Activated T-helper 1 cell treated with anti-CD3 and anti-CD28 coated beads, Interleukin-12 subunit alpha, Interleukin-12 subunit beta, Interleukin-2, Interleukin-4 antibody, amounts not matched to agents 30 ng/mL and 10 ng/mL and 1 ng/mL, durations not matched to agents 14 hours and 24 hours and 36 hours (primary cell): ENCODE data around the gene DSCAML1. TPM values are rescaled to one million over a fixed set of nuclear protein-coding genes. Genes with fewer than 3 reads are reported as not detected.
A peak's percentile ranks its signal among the peaks of the same experiment; 100 is the strongest.

ENCODE experiments used
- DNase-seq: peaks from one replicate; pipeline ENCODE4 v3.0.0; 2021; ENCODE audit warnings: low spot score
- H3K27ac Mint-ChIP-seq: one replicate; pipeline ENCODE4 v1.8.0; 2021; ENCODE audit warnings: mild to moderate bottlenecking, mixed read lengths
- H3K27me3 Mint-ChIP-seq: one replicate; pipeline ENCODE4 v1.8.0; 2022; ENCODE audit warnings: mild to moderate bottlenecking, moderate library complexity, mixed read lengths; ENCODE audit not compliant: insufficient read depth
- H3K36me3 Mint-ChIP-seq: one replicate; pipeline ENCODE4 v1.8.0; 2021; ENCODE audit warnings: low read depth, mixed read lengths
- H3K4me1 Mint-ChIP-seq: one replicate; pipeline ENCODE4 v1.8.0; 2021; ENCODE audit warnings: low read depth, mixed read lengths
- H3K4me3 Mint-ChIP-seq: one replicate; pipeline ENCODE4 v1.8.0; 2021; ENCODE audit warnings: mild to moderate bottlenecking, moderate library complexity, mixed read lengths
- H3K9me3 Mint-ChIP-seq: one replicate; pipeline ENCODE4 v1.8.0; 2021; ENCODE audit warnings: mixed read lengths
- intact Hi-C: fragments of 100-400 bp; cut with micrococcal nuclease; formaldehyde crosslinking; loops from one replicate; pipeline ENCODE4 v1.15.1; 2024
- total RNA-seq: library from RNA; stranded (reverse); gene quantifications from 2 replicates; pipeline ENCODE4 v1.2.3, GENCODE V29; 2022

The DSCAML1 gene
- total RNA-seq, 1 donor from 2014 or later = not detected

GRCh38 chr11:117428856-117429229 is 368.2 kb downstream of the DSCAML1 start:
- Mint-ChIP-seq H3K27me3 (peaks cover 3% of the 10 kb centered on the region), H3K36me3 (no peaks in the 10 kb centered on the region), H3K4me1 (no peaks in the 10 kb centered on the region), H3K9me3 (no peaks in the 10 kb centered on the region), H3K27ac (no peak overlapping the region), H3K4me3 (no peak overlapping the region)
- DNase-seq = no peak
- intact Hi-C loops = loop anchor here (10.0 kb wide), 1 partner anchor 626 kb away; no protein-coding TSS in a partner anchor

GRCh38 chr11:117428186-117428855 is 368.7 kb downstream of the DSCAML1 start:
- DNase-seq = no peak
- Mint-ChIP-seq H3K9me3 (no peaks in the 10 kb centered on the region), H3K36me3 (no peaks in the 10 kb centered on the region), H3K27ac (no peak overlapping the region), H3K4me3 (no peak overlapping the region), H3K4me1 (no peaks in the 10 kb centered on the region), H3K27me3 (peaks cover 3% of the 10 kb centered on the region)
- intact Hi-C loops = loop anchor here (10.0 kb wide), 1 partner anchor 626 kb away; no protein-coding TSS in a partner anchor

DNA sequence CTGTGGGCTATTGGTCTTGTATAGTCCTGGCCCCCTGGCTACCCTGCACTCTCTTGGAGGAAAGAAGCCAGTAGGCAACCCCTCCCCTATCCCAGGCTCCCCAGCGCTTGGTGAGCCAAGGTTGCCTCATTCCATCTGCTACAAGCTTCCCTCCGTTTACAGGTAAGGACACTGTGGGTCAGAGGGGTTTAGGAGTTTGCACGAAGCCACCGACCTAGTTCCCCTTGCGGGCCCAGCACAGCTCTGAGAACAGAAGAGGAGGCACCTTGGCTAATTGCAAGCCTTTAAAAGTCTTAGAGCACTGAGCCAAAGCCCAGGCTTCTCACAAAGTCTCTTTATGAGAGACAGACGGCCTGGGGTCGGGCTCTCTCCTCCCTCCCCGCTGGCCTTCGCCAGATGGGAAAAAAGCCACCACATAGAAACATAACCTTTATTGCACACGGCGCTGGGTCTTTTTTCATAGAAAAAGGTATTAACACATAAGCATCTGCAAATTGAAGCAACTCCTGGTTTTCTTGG is 369.6 kb downstream of the DSCAML1 start:
- no peaks in the 10 kb centered on the region for H3K4me1 Mint-ChIP-seq
- H3K36me3 Mint-ChIP-seq = no peaks in the 10 kb centered on the region
- H3K27ac Mint-ChIP-seq = no peak overlapping the region
- H3K4me3 Mint-ChIP-seq = no peak overlapping the region
- peaks cover 3% of the 10 kb centered on the region for H3K27me3 Mint-ChIP-seq
- intact Hi-C loops = loop anchor here (2.0 to 10.0 kb wide), 3 partner anchors 51 to 627 kb away; no protein-coding TSS in a partner anchor
- DNase-seq = no peak
- H3K9me3 Mint-ChIP-seq = no peaks in the 10 kb centered on the region

DNA sequence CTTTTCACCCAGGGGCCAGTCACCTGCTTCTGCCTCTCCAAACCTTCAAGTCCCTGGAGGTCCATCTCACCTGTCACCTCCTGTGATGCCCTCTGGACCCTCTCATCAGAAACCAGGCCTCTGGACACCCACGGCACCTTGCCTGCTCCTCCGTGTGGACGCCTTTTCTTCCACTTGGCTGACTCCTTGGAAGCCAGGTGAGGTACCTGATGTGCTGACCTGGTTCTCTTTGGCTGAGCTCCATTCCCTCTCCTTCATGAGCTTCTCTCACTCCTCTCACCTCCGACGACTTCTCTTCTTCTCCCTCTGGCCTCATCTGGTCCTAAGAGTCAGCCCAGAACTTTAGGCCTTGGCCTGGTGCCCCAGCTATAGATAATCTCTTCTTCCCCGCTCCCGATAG is 370.1 kb downstream of the DSCAML1 start:
- H3K27ac Mint-ChIP-seq = no peak overlapping the region
- peaks cover 3% of the 10 kb centered on the region for H3K27me3 Mint-ChIP-seq
- intact Hi-C loops = loop anchor here (1.0 to 10.0 kb wide), 5 partner anchors 52 to 628 kb away; no protein-coding TSS in a partner anchor
- no peak overlapping the region for H3K4me3 Mint-ChIP-seq
- DNase-seq = no peak
- H3K9me3 Mint-ChIP-seq = no peaks in the 10 kb centered on the region
- no peaks in the 10 kb centered on the region for H3K36me3 Mint-ChIP-seq
- no peaks in the 10 kb centered on the region for H3K4me1 Mint-ChIP-seq

GRCh38 chr11:117426297-117426685 is 370.7 kb downstream of the DSCAML1 start:
- H3K4me1 Mint-ChIP-seq = no peaks in the 10 kb centered on the region
- peak; percentile 44 for DNase-seq
- H3K27me3 Mint-ChIP-seq = peaks cover 3% of the 10 kb centered on the region
- H3K4me3 Mint-ChIP-seq = no peak overlapping the region
- H3K9me3 Mint-ChIP-seq = no peaks in the 10 kb centered on the region
- no peak overlapping the region for H3K27ac Mint-ChIP-seq
- intact Hi-C loops = loop anchor here (1.0 to 10.0 kb wide), 5 partner anchors 53 to 629 kb away; no protein-coding TSS in a partner anchor
- no peaks in the 10 kb centered on the region for H3K36me3 Mint-ChIP-seq

- Mint-ChIP-seq H3K27me3 (peaks cover 3% of the 10 kb centered on the region), H3K4me1 (no peaks in the 10 kb centered on the region), H3K4me3 (no peak overlapping the region), H3K36me3 (no peaks in the 10 kb centered on the region), H3K27ac (no peak overlapping the region), H3K9me3 (no peaks in the 10 kb centered on the region)
- DNase-seq = no peak
- intact Hi-C loops = loop anchor here (1.0 to 10.0 kb wide), 5 partner anchors 53 to 629 kb away; no protein-coding TSS in a partner anchor
Observed at GRCh38 chr11:117425679-117426296, 371.2 kb downstream of the DSCAML1 start.

DNA sequence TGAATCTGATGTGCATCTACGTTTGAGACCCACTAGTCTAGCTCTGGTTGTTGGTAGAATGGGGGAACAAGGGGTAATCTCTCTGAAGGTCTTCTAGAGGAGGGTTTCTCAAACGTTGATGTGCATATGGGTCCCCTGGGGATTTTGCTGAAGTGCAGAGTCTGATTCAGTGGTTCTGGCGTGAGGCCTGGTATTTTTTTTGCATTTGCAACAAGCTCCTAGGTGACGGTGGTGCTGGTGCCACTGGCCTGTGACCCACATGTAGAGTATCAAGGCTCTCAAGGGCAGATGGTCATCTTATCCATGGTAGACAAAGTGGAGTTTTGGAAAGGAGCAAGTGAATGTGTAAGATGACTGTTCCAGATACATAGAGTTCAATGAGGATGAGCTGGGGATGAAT is 372.2 kb downstream of the DSCAML1 start:
- peaks cover 3% of the 10 kb centered on the region for H3K27me3 Mint-ChIP-seq
- no peaks in the 10 kb centered on the region for H3K4me1 Mint-ChIP-seq
- H3K9me3 Mint-ChIP-seq = no peaks in the 10 kb centered on the region
- H3K27ac Mint-ChIP-seq = no peak overlapping the region
- no peak for DNase-seq
- intact Hi-C loops = loop anchor here (10.0 kb wide), 1 partner anchor 630 kb away; no protein-coding TSS in a partner anchor
- no peak overlapping the region for H3K4me3 Mint-ChIP-seq
- no peaks in the 10 kb centered on the region for H3K36me3 Mint-ChIP-seq

GRCh38 chr11:117423046-117423575 is 373.9 kb downstream of the DSCAML1 start:
- H3K27ac Mint-ChIP-seq = no peak overlapping the region
- no peak for DNase-seq
- H3K9me3 Mint-ChIP-seq = no peaks in the 10 kb centered on the region
- H3K4me1 Mint-ChIP-seq = no peaks in the 10 kb centered on the region
- peaks cover 3% of the 10 kb centered on the region for H3K27me3 Mint-ChIP-seq
- no peaks in the 10 kb centered on the region for H3K36me3 Mint-ChIP-seq
- H3K4me3 Mint-ChIP-seq = no peak overlapping the region
- intact Hi-C loops = loop anchor here (10.0 kb wide), 1 partner anchor 632 kb away; no protein-coding TSS in a partner anchor

DNA sequence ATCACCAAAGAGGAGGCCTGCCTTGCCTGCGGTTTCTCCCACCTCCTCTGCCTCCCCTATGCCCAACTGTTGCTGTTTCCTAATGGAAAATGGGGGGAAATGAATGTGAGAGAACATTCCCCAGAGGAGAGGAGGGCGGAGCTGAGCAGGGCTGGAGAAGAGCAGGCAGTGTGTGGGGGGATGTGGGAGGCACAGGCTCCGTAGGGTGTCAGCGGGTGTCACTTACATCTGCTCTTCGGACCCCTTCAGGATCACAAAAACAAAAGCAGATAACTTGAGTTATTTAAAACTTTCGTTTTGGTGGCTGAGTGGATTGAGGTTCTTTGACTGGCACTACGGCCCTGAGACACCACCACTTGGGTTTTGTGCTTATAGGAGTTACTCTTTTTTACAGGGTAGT is 375.5 kb downstream of the DSCAML1 start:
- DNase-seq = no peak
- no peaks in the 10 kb centered on the region for H3K4me1 Mint-ChIP-seq
- no peaks in the 10 kb centered on the region for H3K27me3 Mint-ChIP-seq
- no peak overlapping the region for H3K4me3 Mint-ChIP-seq
- H3K36me3 Mint-ChIP-seq = no peaks in the 10 kb centered on the region
- intact Hi-C loops = loop anchor here (10.0 kb wide), 1 partner anchor 633 kb away; no protein-coding TSS in a partner anchor
- no peaks in the 10 kb centered on the region for H3K9me3 Mint-ChIP-seq
- H3K27ac Mint-ChIP-seq = no peak overlapping the region

DNA sequence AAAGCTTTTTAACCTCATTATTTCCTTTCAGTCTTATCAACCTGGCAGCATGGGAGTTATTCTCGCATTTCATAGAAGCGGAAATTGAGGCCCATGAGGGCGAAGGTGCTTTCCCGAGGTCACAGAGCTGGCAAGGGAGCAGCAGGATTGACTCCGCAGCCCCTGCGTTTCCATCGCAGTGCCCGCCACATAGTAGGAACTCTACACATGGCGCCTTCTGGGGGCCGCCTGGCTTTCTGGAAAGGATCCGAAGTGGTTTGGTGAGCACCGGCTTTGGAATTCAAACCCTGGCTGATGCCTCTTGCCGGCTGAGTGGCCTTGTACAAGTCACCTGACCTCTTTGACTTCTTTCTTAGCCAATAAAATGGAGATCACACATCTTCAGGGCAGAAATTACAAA is 376.0 kb downstream of the DSCAML1 start:
- Mint-ChIP-seq H3K27me3 (no peaks in the 10 kb centered on the region), H3K9me3 (no peaks in the 10 kb centered on the region), H3K36me3 (no peaks in the 10 kb centered on the region), H3K4me1 (no peaks in the 10 kb centered on the region), H3K27ac (no peak overlapping the region), H3K4me3 (no peak overlapping the region)
- no peak for DNase-seq
- intact Hi-C loops = loop anchor here (10.0 kb wide), 1 partner anchor 634 kb away; no protein-coding TSS in a partner anchor

DNA sequence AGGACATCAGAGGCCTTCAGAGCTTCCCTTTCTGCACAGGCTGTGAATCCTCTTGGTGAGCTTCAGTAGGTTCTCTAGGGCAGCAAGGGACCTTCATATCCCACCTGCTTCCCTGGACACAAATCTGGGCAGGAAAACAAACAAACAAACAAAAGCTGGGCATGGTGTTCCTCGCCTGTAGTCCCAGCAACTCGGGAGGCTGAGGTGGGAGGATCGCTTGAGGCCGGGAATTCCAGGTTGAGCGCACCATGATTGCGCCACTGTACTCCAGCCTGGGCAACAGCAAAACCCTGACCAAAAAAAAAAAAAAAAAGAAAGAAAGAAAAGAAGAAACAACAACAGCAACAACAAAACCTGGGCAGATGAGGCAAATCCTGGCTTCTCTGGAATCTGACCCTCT is 376.4 kb downstream of the DSCAML1 start:
- intact Hi-C loops = loop anchor here (10.0 kb wide), 1 partner anchor 634 kb away; no protein-coding TSS in a partner anchor

DNA sequence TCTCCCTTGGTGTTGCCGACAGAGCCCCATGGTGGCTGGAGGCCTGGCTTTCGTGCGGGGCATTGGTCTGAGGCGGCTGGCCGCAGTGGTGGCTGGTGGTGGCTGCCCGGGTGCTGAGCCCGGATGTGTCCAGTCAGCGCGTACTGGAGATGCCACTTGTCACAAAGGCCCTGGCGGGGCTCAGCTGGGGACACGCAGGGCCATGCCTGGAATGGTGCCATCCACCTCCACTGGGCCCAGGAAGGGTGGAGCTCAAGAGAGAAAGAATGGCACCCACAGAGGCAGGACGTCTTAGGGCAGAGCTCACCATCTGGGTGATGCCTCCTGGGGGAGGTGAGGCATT is 376.9 kb downstream of the DSCAML1 start:
- Mint-ChIP-seq H3K36me3 (no peaks in the 10 kb centered on the region), H3K4me3 (no peak overlapping the region), H3K27ac (no peak overlapping the region), H3K9me3 (no peaks in the 10 kb centered on the region), H3K4me1 (no peaks in the 10 kb centered on the region), H3K27me3 (no peaks in the 10 kb centered on the region)
- intact Hi-C loops = loop anchor here (10.0 kb wide), 1 partner anchor 635 kb away; no protein-coding TSS in a partner anchor
- DNase-seq = no peak

More for the DNA sequence above, 376.4 kb downstream of the DSCAML1 start:
- no peak for DNase-seq
- Mint-ChIP-seq H3K9me3 (no peaks in the 10 kb centered on the region), H3K4me1 (no peaks in the 10 kb centered on the region), H3K4me3 (no peak overlapping the region), H3K27me3 (no peaks in the 10 kb centered on the region), H3K36me3 (no peaks in the 10 kb centered on the region), H3K27ac (no peak overlapping the region)
